NOMO-1 treated with dmso at 0.1 percent for 144 hours (cell line): ENCODE data around the gene SLC25A38.

ENCODE experiments used
- DNase-seq: peaks from one replicate; lab custom pipeline; 2025; ENCODE audit not compliant: unreplicated experiment; lab: John Stamatoyannopoulos, UW

The SLC25A38 gene

GRCh38 chr3:39428745-39429201 is 45.6 kb downstream of the SLC25A38 start:
- no peak for DNase-seq

DNA sequence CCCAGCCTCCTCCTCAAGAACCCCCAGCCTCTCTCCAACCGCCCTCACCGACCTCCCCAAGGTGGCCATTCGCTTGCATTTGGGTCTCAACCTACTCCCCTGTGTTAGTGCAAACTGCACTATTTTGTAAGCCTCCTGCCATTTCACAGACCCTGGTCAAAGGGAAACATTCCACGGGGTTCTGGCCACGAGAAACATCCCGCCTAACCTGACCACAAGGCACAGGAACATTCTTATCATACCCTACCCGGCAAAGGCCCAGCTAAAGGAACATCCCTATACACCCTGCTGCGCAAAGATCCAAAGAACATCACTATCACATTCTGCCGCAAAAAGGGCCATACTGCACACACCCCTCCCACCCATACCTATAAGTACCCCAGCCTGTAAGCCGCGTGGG is 46.3 kb downstream of the SLC25A38 start:
- DNase-seq: no peak

DNA sequence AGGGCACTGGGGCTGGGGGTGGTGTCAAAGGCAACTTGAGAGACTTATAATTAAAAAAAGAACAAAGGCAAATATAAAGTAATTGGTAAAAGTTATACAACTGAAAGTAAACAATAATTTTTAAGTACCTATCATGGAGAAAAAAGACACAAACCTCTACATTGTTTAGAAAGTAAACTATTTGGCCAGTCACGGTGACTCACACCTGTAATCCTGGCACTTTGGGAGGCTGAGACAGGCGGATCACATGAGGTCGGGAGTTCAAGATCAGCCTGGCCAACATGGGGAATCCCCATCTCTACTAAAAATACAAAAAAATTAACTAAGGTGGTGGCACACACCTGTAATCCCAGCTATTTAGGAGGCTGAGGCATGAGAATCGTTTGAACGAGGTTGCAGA is 49.2 kb downstream of the SLC25A38 start:
- no peak for DNase-seq

- no peak for DNase-seq
Observed at GRCh38 chr3:39433642-39434041, 50.5 kb downstream of the SLC25A38 start.

DNA sequence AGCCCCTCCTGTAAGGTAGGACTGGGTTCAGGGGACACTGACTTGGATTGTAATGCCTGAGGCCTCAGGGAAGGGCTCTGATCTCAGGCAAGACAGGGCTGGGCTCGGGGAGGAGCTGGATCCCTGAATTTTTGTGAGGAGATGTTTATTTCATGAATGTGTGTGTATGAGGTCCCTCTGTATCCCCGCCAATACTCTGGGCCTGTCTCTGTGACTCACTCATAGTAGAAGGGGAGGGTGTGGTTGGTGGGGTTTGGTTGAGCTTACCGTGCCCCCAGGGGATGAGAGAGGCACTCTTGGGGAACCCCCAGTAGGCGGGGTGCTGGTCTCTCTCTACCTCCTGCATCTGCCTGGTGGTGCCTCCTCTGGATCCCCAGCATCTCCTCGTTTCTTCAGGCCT is 51.4 kb downstream of the SLC25A38 start:
- no peak for DNase-seq

DNA sequence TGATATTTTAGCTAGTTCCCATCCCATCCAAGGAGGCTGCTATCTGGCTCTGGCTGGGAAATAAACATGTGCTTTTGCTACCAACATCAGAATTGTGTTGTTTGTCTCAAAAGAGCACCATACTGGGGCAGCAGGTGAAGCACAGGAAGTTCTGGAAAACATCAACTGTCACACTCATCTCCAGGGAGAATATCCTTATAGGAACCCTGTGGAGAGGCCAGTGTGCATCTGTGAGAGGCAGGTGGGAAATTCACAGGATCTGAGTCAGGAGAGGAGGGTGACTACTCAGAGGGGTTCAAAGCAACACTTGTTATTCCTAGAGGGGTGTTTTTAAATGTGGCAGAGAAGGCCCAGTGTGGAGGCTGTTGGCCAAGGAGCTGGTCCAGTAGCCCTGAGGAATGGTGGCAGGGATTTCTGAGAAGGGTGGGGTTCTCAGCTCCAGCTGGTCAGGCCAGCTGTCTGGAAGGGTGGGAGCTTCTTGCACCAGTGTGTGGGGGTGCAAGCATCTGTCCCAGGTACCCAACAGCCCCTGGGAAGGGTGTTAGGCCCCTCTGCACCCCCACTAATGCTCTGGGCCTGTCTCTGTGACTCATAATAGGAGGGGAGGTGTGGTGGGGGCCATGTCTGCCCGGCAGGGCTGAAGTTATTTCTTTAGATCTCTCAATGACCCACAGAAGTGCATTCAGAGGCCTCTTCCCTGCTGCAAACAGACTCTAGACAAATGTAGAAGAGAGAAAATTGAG is 52.0 kb downstream of the SLC25A38 start:
- DNase-seq: no peak

GRCh38 chr3:39438880-39439279 is 55.7 kb downstream of the SLC25A38 start:
- DNase-seq: no peak

- no peak for DNase-seq
Observed at GRCh38 chr3:39440316-39440715, 57.1 kb downstream of the SLC25A38 start.

DNA sequence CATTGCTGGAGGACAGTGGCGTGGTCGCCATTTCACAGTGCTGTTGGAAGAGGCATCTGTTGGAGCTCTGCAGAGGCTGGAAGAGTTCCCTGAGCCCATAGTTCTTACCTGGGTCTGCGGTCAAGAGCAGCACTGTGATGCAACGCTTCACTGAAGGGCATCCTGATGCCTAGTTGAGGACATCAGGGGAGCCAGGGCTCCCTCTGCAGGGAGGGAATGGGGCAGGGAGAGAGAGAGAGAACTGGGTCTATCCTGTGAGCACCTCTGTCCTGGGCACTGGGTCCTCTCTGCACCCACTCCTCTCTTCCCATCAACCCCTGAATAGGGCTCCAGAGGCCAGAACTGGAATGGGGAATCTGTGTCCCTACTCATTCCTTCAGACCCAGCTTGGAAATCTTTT is 60.4 kb downstream of the SLC25A38 start:
- DNase-seq: no peak

DNA sequence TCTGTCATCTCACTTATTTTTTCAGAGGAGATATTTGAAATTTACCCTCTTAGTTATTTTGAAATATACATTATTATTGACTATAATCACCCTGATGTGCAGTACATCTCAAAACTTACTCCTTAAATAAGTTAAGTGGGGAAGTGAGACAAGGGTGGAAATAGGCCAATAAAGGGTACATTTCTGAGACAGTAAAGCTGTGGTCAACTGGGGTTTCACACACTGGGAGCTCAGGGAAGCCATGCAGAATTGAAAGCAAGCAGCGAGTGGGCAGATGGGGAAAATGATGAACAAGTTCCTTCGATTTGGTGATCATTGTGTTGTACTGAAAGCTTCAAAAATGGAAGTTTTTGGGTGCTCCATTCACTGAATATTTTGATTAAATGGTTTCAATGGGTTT is 62.8 kb downstream of the SLC25A38 start:
- DNase-seq: no peak

DNA sequence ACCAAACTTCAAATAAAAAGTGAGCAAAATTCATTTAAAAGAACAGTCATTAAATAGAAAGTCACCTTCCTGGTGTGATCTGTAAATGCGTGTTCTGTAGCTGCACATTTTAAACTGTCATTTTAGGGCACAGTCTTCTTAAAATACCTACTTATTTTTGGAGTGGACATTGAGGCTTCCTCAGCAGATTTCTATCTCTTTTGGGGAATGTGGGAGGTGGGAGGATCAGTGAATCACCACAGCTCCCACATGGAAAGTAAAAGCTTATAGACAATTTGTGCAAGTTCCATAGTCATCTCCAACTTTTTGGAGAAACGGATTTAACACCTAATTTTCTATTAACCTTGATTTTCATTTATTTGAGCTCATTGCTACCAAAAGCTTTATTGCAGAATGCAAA is 63.3 kb downstream of the SLC25A38 start:
- no peak for DNase-seq
